Naive thymus-derived CD4-positive, alpha-beta T cell (primary cell): Measurements from ENCODE around the gene CASTOR1. TPM values are rescaled to one million over a fixed set of nuclear protein-coding genes. Genes with fewer than 3 reads are reported as not detected.

Source experiments
- ATAC-seq: fragments of 150-1000 bp; cut with Tn5 transposase; 2 replicates; pipeline ENCODE4 v1.10.0; 2021; ENCODE audit warnings: mild to moderate bottlenecking, moderate library complexity
- CTCF ChIA-PET: fragments of 350-600 bp; sonication (Branson Sonifier 250); formaldehyde crosslinking; loops from one replicate; lab custom pipeline; 2021; ENCODE audit warnings: antibody characterized with exemption; lab: Charles Lee
- POLR2A ChIA-PET: fragments of 350-600 bp; sonication (Branson Sonifier 250); formaldehyde crosslinking; loops from one replicate; lab custom pipeline; 2021; ENCODE audit warnings: antibody characterized with exemption, inconsistent platforms; lab: Charles Lee
- DNase-seq, 9 donors: peaks; one replicate each; pipeline versions ENCODE4 v3.0.0 to v3.0.0-alpha.2; 2020 to 2022; ENCODE audit warnings: mixed read lengths in 1 of 9
- H3K27ac ChIP-seq: one replicate; pipeline ENCODE4 v1.7.0; 2013; ENCODE audit warnings: mild to moderate bottlenecking, low read depth, low read length, moderate library complexity
- H3K27me3 ChIP-seq, 2 donors: one replicate each; pipeline ENCODE4 v1.7.0; 2013; ENCODE audit warnings: low read length in 2 of 2, mild to moderate bottlenecking in 2 of 2, moderate library complexity in 2 of 2; ENCODE audit not compliant: control insufficient read depth in 2 of 2, insufficient read depth in 2 of 2
- H3K36me3 ChIP-seq, 3 experiments: 1 replicate in 2 of 3; 2 replicates in 1 of 3; pipeline ENCODE4 v1.7.0; 2013; ENCODE audit warnings: low read length in 3 of 3, mild to moderate bottlenecking in 3 of 3, moderate library complexity in 1 of 3; ENCODE audit not compliant: insufficient read depth in 3 of 3, control insufficient read depth in 2 of 3
- H3K4me1 ChIP-seq, 2 donors: one replicate each; pipeline ENCODE4 v1.7.0; 2013; ENCODE audit warnings: low read length in 2 of 2, mild to moderate bottlenecking in 2 of 2, moderate library complexity in 1 of 2; ENCODE audit not compliant: control insufficient read depth in 2 of 2, insufficient read depth in 2 of 2
- H3K4me3 ChIP-seq: 2 replicates; pipeline ENCODE4 v1.7.0; 2013; ENCODE audit warnings: mild to moderate bottlenecking, low read length
- H3K9me3 ChIP-seq, 3 experiments: 1 replicate in 2 of 3; 2 replicates in 1 of 3; pipeline ENCODE4 v1.7.0; 2013; ENCODE audit warnings: low read length in 3 of 3; ENCODE audit not compliant: control insufficient read depth in 2 of 3
- H3K27ac Mint-ChIP-seq, 9 donors: one replicate each; pipeline ENCODE4 v1.8.0; 2020 to 2022; ENCODE audit warnings: mixed read lengths in 9 of 9, mild to moderate bottlenecking in 8 of 9, moderate library complexity in 5 of 9, inconsistent platforms in 2 of 9
- H3K27me3 Mint-ChIP-seq, 5 donors: one replicate each; pipeline ENCODE4 v1.8.0; 2021 to 2022; ENCODE audit warnings: mixed read lengths in 5 of 5, mild to moderate bottlenecking in 1 of 5
- H3K36me3 Mint-ChIP-seq, 5 donors: one replicate each; pipeline ENCODE4 v1.8.0; 2020 to 2022; ENCODE audit warnings: mixed read lengths in 5 of 5, mild to moderate bottlenecking in 3 of 5, inconsistent platforms in 1 of 5
- H3K4me1 Mint-ChIP-seq, 7 donors: one replicate each; pipeline ENCODE4 v1.8.0; 2020 to 2022; ENCODE audit warnings: mixed read lengths in 7 of 7, mild to moderate bottlenecking in 3 of 7, inconsistent platforms in 1 of 7
- H3K4me3 Mint-ChIP-seq, 10 donors: one replicate each; pipeline ENCODE4 v1.8.0; 2020 to 2022; ENCODE audit warnings: mild to moderate bottlenecking in 10 of 10, mixed read lengths in 10 of 10, moderate library complexity in 6 of 10, inconsistent platforms in 2 of 10
- H3K9me3 Mint-ChIP-seq, 11 donors: one replicate each; pipeline ENCODE4 v1.8.0; 2020 to 2022; ENCODE audit warnings: mixed read lengths in 11 of 11, mild to moderate bottlenecking in 4 of 11, inconsistent platforms in 1 of 11, moderate library complexity in 1 of 11
- intact Hi-C, 2 donors: fragments of 100-400 bp; cut with micrococcal nuclease; formaldehyde crosslinking; loops; one replicate each; pipeline ENCODE4 v1.15.1; 2023
- polyA plus RNA-seq, 2 donors: library from polyadenylated mRNA; unstranded; fragments of 300-500 nt; fragmentation: Illumina TruSeq; gene quantifications; one replicate each; pipeline ENCODE4 v1.2.3, GENCODE V29; 2021
- total RNA-seq, 6 experiments: library from RNA in 5 of 6; stranded (reverse) in 5 of 6; gene quantifications; 1 replicate in 5 of 6; 2 replicates in 1 of 6; pipeline ENCODE4 v1.2.3 and lab custom pipeline; 2021 to 2026

CASTOR1 gene
- total and polyA plus RNA-seq, 7 experiments from 2014 or later: 12.4 to 43.0 (median 19.0) TPM

- no peaks in the 10 kb centered on the region for H3K9me3 ChIP-seq
- intact Hi-C loops: no loop called here
- DNase-seq: no peak
- ATAC-seq: peak; percentile 63
- Mint-ChIP-seq H3K36me3 (peaks cover 0 to 38% (median 0%) of the 10 kb centered on the region in 5 donors), H3K27me3 (no peaks in the 10 kb centered on the region), H3K4me1 (peaks cover 32 to 69% (median 37%) of the 10 kb centered on the region in 7 donors), H3K4me3 (peak overlapping the region in 2 of 10 donors; percentile 19 to 37), H3K9me3 (peaks cover 0 to 2% (median 0%) of the 10 kb centered on the region in 11 donors), H3K27ac (peak overlapping the region in 1 of 9 donors; percentile 22)
- peaks cover 5 to 24% of the 10 kb centered on the region in 2 donors for H3K4me1 ChIP-seq
- POLR2A ChIA-PET: interaction anchor here (0.6 to 2.6 kb wide), 3 partner anchors 10 to 420 kb away, joined by 4 to 11 read pairs (median 4); partner anchors contain the start of genes CASTOR1 and OSM
- no peaks in the 10 kb centered on the region for H3K36me3 ChIP-seq
- CTCF ChIA-PET: interaction anchor here (0.6 to 1.5 kb wide), 4 partner anchors 9 to 711 kb away, joined by 3 to 7 read pairs (median 6); no protein-coding TSS in a partner anchor
- H3K27me3 ChIP-seq: no peaks in the 10 kb centered on the region
- H3K27ac ChIP-seq: no peak overlapping the region
- no peak overlapping the region for H3K4me3 ChIP-seq
Observed at GRCh38 chr22:30279046-30279788, 10.1 kb downstream of the CASTOR1 start.

- H3K27me3 Mint-ChIP-seq: no peaks in the 10 kb centered on the region
- ChIA-PET CTCF (interaction anchor here (1.0 to 3.4 kb wide), 2 partner anchors 9 to 16 kb away, joined by 3 to 20 read pairs; no protein-coding TSS in a partner anchor), POLR2A (interaction anchor here (0.5 to 2.6 kb wide), 2 partner anchors 11 to 863 kb away, joined by 3 to 11 read pairs; partner anchors contain the start of gene OSM)
- peaks cover 0 to 36% (median 0%) of the 10 kb centered on the region in 5 donors for H3K36me3 Mint-ChIP-seq
- Histone ChIP-seq H3K9me3 (no peaks in the 10 kb centered on the region), H3K4me3 (no peak overlapping the region), H3K4me1 (peaks cover 5 to 20% of the 10 kb centered on the region in 2 donors), H3K36me3 (no peaks in the 10 kb centered on the region), H3K27ac (no peak overlapping the region), H3K27me3 (no peaks in the 10 kb centered on the region)
- H3K9me3 Mint-ChIP-seq: peaks cover 0 to 2% (median 0%) of the 10 kb centered on the region in 11 donors
- peak overlapping the region in 2 of 9 donors; percentile 43 to 56 for H3K27ac Mint-ChIP-seq
- intact Hi-C loops: no loop called here
- ATAC-seq: no peak
- H3K4me1 Mint-ChIP-seq: peaks cover 36 to 71% (median 42%) of the 10 kb centered on the region in 7 donors
- no peak for DNase-seq
- H3K4me3 Mint-ChIP-seq: peak overlapping the region in 1 of 10 donors; percentile 53
Observed at GRCh38 chr22:30277547-30278344, 11.6 kb downstream of the CASTOR1 start.

GRCh38 chr22:30276039-30276438 lies 13.3 kb downstream of the CASTOR1 start:
- peaks cover 5 to 15% of the 10 kb centered on the region in 2 donors for H3K4me1 ChIP-seq
- Mint-ChIP-seq H3K36me3 (peaks cover 0 to 41% (median 0%) of the 10 kb centered on the region in 5 donors), H3K4me1 (peaks cover 38 to 73% (median 41%) of the 10 kb centered on the region in 7 donors), H3K9me3 (peaks cover 0 to 6% (median 0%) of the 10 kb centered on the region in 11 donors), H3K4me3 (peak overlapping the region; percentile 48 to 82 (median 78)), H3K27ac (peak overlapping the region; percentile 13 to 86 (median 75)), H3K27me3 (no peaks in the 10 kb centered on the region)
- DNase-seq: peak in 1 of 9 donors; percentile 15
- no peaks in the 10 kb centered on the region for H3K27me3 ChIP-seq
- H3K36me3 ChIP-seq: no peaks in the 10 kb centered on the region
- POLR2A ChIA-PET: interaction anchor here (0.5 to 2.0 kb wide), 4 partner anchors 8 to 37 kb away, joined by 3 to 6 read pairs (median 4); no protein-coding TSS in a partner anchor
- intact Hi-C loops: no loop called here
- peak overlapping the region; percentile 4 for H3K27ac ChIP-seq
- H3K4me3 ChIP-seq: peak overlapping the region; percentile 42
- H3K9me3 ChIP-seq: no peaks in the 10 kb centered on the region
- CTCF ChIA-PET: interaction anchor here (0.6 to 3.4 kb wide), 3 partner anchors 11 to 48 kb away, joined by 5 to 20 read pairs (median 5); no protein-coding TSS in a partner anchor
- no peak for ATAC-seq

DNA sequence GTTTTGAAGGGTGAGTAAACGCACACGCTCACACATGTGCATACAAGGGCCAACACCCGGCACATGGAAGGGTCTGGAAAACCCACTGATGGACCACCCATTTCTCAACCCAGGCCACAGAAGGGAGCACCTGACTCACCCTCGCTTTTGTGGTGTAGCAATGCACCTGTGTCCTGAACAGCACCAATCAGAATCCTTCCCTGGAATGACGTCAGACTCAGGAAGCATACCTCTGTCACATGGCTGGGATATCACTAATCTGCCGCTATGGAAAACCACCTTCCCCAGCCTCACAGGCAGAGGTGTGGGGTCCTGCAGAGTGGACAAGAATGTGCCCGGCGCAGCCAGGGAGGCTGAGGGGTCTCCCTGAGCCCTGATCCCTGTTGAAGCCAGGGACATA lies 13.7 kb downstream of the CASTOR1 start:
- ChIA-PET POLR2A (interaction anchor here (0.5 to 2.0 kb wide), 4 partner anchors 8 to 38 kb away, joined by 3 to 6 read pairs (median 4); no protein-coding TSS in a partner anchor), CTCF (interaction anchor here (0.6 to 3.4 kb wide), 3 partner anchors 12 to 49 kb away, joined by 5 to 20 read pairs (median 5); no protein-coding TSS in a partner anchor)
- peaks cover 5 to 15% of the 10 kb centered on the region in 2 donors for H3K4me1 ChIP-seq

GRCh38 chr22:30274437-30274812 lies 14.9 kb downstream of the CASTOR1 start:
- Mint-ChIP-seq H3K4me3 (peak overlapping the region in 2 of 10 donors; percentile 7 to 42), H3K36me3 (peaks cover 0 to 46% (median 0%) of the 10 kb centered on the region in 5 donors), H3K4me1 (peaks cover 34 to 74% (median 40%) of the 10 kb centered on the region in 7 donors), H3K27ac (peak overlapping the region in 7 of 9 donors; percentile 26 to 86 (median 73)), H3K27me3 (no peaks in the 10 kb centered on the region), H3K9me3 (peaks cover 0 to 6% (median 0%) of the 10 kb centered on the region in 11 donors)
- H3K27me3 ChIP-seq: no peaks in the 10 kb centered on the region
- ChIA-PET CTCF (no interaction called here), POLR2A (interaction anchor here (1.5 kb wide), 1 partner anchor 8 kb away, joined by 3 read pairs; no protein-coding TSS in a partner anchor)
- DNase-seq: no peak
- ATAC-seq: no peak
- H3K4me3 ChIP-seq: no peak overlapping the region
- H3K27ac ChIP-seq: no peak overlapping the region
- no peaks in the 10 kb centered on the region for H3K9me3 ChIP-seq
- H3K36me3 ChIP-seq: no peaks in the 10 kb centered on the region
- peaks cover 5 to 15% of the 10 kb centered on the region in 2 donors for H3K4me1 ChIP-seq
- intact Hi-C loops: no loop called here

More for the DNA sequence above, 13.7 kb downstream of the CASTOR1 start:
- no peaks in the 10 kb centered on the region for H3K27me3 ChIP-seq
- H3K9me3 ChIP-seq: no peaks in the 10 kb centered on the region
- H3K4me3 Mint-ChIP-seq: peak overlapping the region; percentile 41 to 82 (median 78)
- intact Hi-C loops: loop anchor here in 1 of 2 donors (1.0 kb wide), 1 partner anchor 12 kb away; no protein-coding TSS in a partner anchor
- no peak for ATAC-seq
- peak in 3 of 9 donors; percentile 27 to 49 (median 41) for DNase-seq
- peaks cover 0 to 6% (median 0%) of the 10 kb centered on the region in 11 donors for H3K9me3 Mint-ChIP-seq
- peak overlapping the region; percentile 4 for H3K27ac ChIP-seq
- H3K36me3 Mint-ChIP-seq: peaks cover 0 to 43% (median 0%) of the 10 kb centered on the region in 5 donors
- H3K27me3 Mint-ChIP-seq: no peaks in the 10 kb centered on the region
- peak overlapping the region; percentile 42 for H3K4me3 ChIP-seq
- H3K4me1 Mint-ChIP-seq: peaks cover 38 to 75% (median 42%) of the 10 kb centered on the region in 7 donors
- H3K27ac Mint-ChIP-seq: peak overlapping the region; percentile 13 to 86 (median 75)
- no peaks in the 10 kb centered on the region for H3K36me3 ChIP-seq
